Measurements from ENCODE around the gene ADAT3.

The ADAT3 gene

GRCh38 chr19:1953441-1954094, 48.4 kb downstream of the ADAT3 start:
- no peaks in the 10 kb centered on the region for H3K27me3 ChIP-seq (ENCODE audit: control insufficient read depth in 1 of 2, insufficient read depth in 1 of 2, low read length in 2 of 2)
- no peak overlapping the region for H3K4me3 ChIP-seq (ENCODE audit: insufficient read depth in 1 of 2, low read depth in 1 of 2, low read length in 2 of 2)
- no peak overlapping the region for H3K14ac ChIP-seq (ENCODE audit: low read length in 2 of 2)
- H3K4me1 ChIP-seq (ENCODE audit: control insufficient read depth, insufficient read depth, low read depth, low read length): peaks cover 29% of the 10 kb centered on the region
- no peak overlapping the region for H4K8ac ChIP-seq (ENCODE audit: low read length)
- no peak for DNase-seq
- H2AK5ac ChIP-seq (ENCODE audit: low read length, severe bottlenecking): no peak overlapping the region
- H3K4me2 ChIP-seq (ENCODE audit: low read length, poor library complexity, severe bottlenecking): no peak overlapping the region
- no peak overlapping the region for H2AFZ ChIP-seq (ENCODE audit: low read depth, low read length)
- H4K91ac ChIP-seq (ENCODE audit: low read length): peak overlapping the region; percentile 12
- no peak overlapping the region for H2BK5ac ChIP-seq (ENCODE audit: low read depth, low read length, poor library complexity, severe bottlenecking)
- H3K23ac ChIP-seq (ENCODE audit: low read length in 2 of 2): no peak overlapping the region
- H3K9ac ChIP-seq (ENCODE audit: low read length): no peak overlapping the region
- peaks cover 0 to 81% of the 10 kb centered on the region in 2 experiments for H3K36me3 ChIP-seq (ENCODE audit: control insufficient read depth in 1 of 2, insufficient read depth in 2 of 2, low read depth in 1 of 2, low read length in 2 of 2)
- H2BK12ac ChIP-seq (ENCODE audit: low read length in 2 of 2): no peak overlapping the region
- H3K27ac ChIP-seq (ENCODE audit: low read length, poor library complexity, severe bottlenecking): no peak overlapping the region
- H3K9me3 ChIP-seq (ENCODE audit: control insufficient read depth, low read length): no peaks in the 10 kb centered on the region
- WGBS: 94% methylated on average over 32 of the region's 32 CpGs
- H2BK15ac ChIP-seq (ENCODE audit: low read depth, poor library complexity, severe bottlenecking): no peak overlapping the region
- H3K4ac ChIP-seq (ENCODE audit: low read depth in 1 of 2, low read length in 2 of 2): no peak overlapping the region
- no peak overlapping the region for H3K18ac ChIP-seq (ENCODE audit: low read depth in 1 of 2, low read length in 2 of 2)
- H2BK120ac ChIP-seq (ENCODE audit: low read depth, low read length): no peak overlapping the region
- peaks cover 10% of the 10 kb centered on the region for H3K79me1 ChIP-seq (replicated peaks; ENCODE audit: low read length, poor library complexity, severe bottlenecking)

GRCh38 chr19:1954532-1954933, 49.3 kb downstream of the ADAT3 start:
- peaks cover 29% of the 10 kb centered on the region for H3K4me1 ChIP-seq (ENCODE audit: control insufficient read depth, insufficient read depth, low read depth, low read length)
- no peak overlapping the region for H3K9ac ChIP-seq (ENCODE audit: low read length)
- DNase-seq: no peak
- no peak overlapping the region for H2AK5ac ChIP-seq (ENCODE audit: low read length, severe bottlenecking)
- no peaks in the 10 kb centered on the region for H3K9me3 ChIP-seq (ENCODE audit: control insufficient read depth, low read length)
- no peak overlapping the region for H3K27ac ChIP-seq (ENCODE audit: low read length, poor library complexity, severe bottlenecking)
- H3K4me3 ChIP-seq (ENCODE audit: insufficient read depth in 1 of 2, low read depth in 1 of 2, low read length in 2 of 2): no peak overlapping the region
- H2BK15ac ChIP-seq (ENCODE audit: low read depth, poor library complexity, severe bottlenecking): no peak overlapping the region
- H2BK5ac ChIP-seq (ENCODE audit: low read depth, low read length, poor library complexity, severe bottlenecking): no peak overlapping the region
- no peak overlapping the region for H2AFZ ChIP-seq (ENCODE audit: low read depth, low read length)
- H3K79me1 ChIP-seq (replicated peaks; ENCODE audit: low read length, poor library complexity, severe bottlenecking): peaks cover 10% of the 10 kb centered on the region
- no peak overlapping the region for H4K8ac ChIP-seq (ENCODE audit: low read length)
- H3K36me3 ChIP-seq (ENCODE audit: control insufficient read depth in 1 of 2, insufficient read depth in 2 of 2, low read depth in 1 of 2, low read length in 2 of 2): peaks cover 0 to 72% of the 10 kb centered on the region in 2 experiments
- no peak overlapping the region for H3K14ac ChIP-seq (ENCODE audit: low read length in 2 of 2)
- no peak overlapping the region for H3K4me2 ChIP-seq (ENCODE audit: low read length, poor library complexity, severe bottlenecking)
- H3K23ac ChIP-seq (ENCODE audit: low read length in 2 of 2): no peak overlapping the region
- no peak overlapping the region for H3K18ac ChIP-seq (ENCODE audit: low read depth in 1 of 2, low read length in 2 of 2)
- H4K91ac ChIP-seq (ENCODE audit: low read length): no peak overlapping the region
- 98% methylated on average over 15 of the region's 15 CpGs for WGBS
- H2BK120ac ChIP-seq (ENCODE audit: low read depth, low read length): no peak overlapping the region
- H2BK12ac ChIP-seq (ENCODE audit: low read length in 2 of 2): no peak overlapping the region
- H3K4ac ChIP-seq (ENCODE audit: low read depth in 1 of 2, low read length in 2 of 2): no peak overlapping the region
- no peaks in the 10 kb centered on the region for H3K27me3 ChIP-seq (ENCODE audit: control insufficient read depth in 1 of 2, insufficient read depth in 1 of 2, low read length in 2 of 2)

- H4K91ac ChIP-seq (ENCODE audit: low read length): no peak overlapping the region
- no peak overlapping the region for H2AFZ ChIP-seq (ENCODE audit: low read depth, low read length)
- H3K18ac ChIP-seq (ENCODE audit: low read depth in 1 of 2, low read length in 2 of 2): no peak overlapping the region
- H3K23ac ChIP-seq (ENCODE audit: low read length in 2 of 2): no peak overlapping the region
- no peak overlapping the region for H2BK15ac ChIP-seq (ENCODE audit: low read depth, poor library complexity, severe bottlenecking)
- no peak overlapping the region for H3K4me2 ChIP-seq (ENCODE audit: low read length, poor library complexity, severe bottlenecking)
- no peak overlapping the region for H3K4me3 ChIP-seq (ENCODE audit: insufficient read depth in 1 of 2, low read depth in 1 of 2, low read length in 2 of 2)
- no peak overlapping the region for H3K9ac ChIP-seq (ENCODE audit: low read length)
- H3K4ac ChIP-seq (ENCODE audit: low read depth in 1 of 2, low read length in 2 of 2): no peak overlapping the region
- peaks cover 10% of the 10 kb centered on the region for H3K79me1 ChIP-seq (replicated peaks; ENCODE audit: low read length, poor library complexity, severe bottlenecking)
- peaks cover 0 to 72% of the 10 kb centered on the region in 2 experiments for H3K36me3 ChIP-seq (ENCODE audit: control insufficient read depth in 1 of 2, insufficient read depth in 2 of 2, low read depth in 1 of 2, low read length in 2 of 2)
- H2BK12ac ChIP-seq (ENCODE audit: low read length in 2 of 2): no peak overlapping the region
- H3K14ac ChIP-seq (ENCODE audit: low read length in 2 of 2): no peak overlapping the region
- no peak overlapping the region for H2BK120ac ChIP-seq (ENCODE audit: low read depth, low read length)
- H3K9me3 ChIP-seq (ENCODE audit: control insufficient read depth, low read length): no peaks in the 10 kb centered on the region
- DNase-seq: no peak
- H3K27ac ChIP-seq (ENCODE audit: low read length, poor library complexity, severe bottlenecking): no peak overlapping the region
- no peak overlapping the region for H4K8ac ChIP-seq (ENCODE audit: low read length)
- H3K4me1 ChIP-seq (ENCODE audit: control insufficient read depth, insufficient read depth, low read depth, low read length): peaks cover 34% of the 10 kb centered on the region
- WGBS: 85% methylated on average over 47 of the region's 51 CpGs
- H2AK5ac ChIP-seq (ENCODE audit: low read length, severe bottlenecking): no peak overlapping the region
- no peaks in the 10 kb centered on the region for H3K27me3 ChIP-seq (ENCODE audit: control insufficient read depth in 1 of 2, insufficient read depth in 1 of 2, low read length in 2 of 2)
- H2BK5ac ChIP-seq (ENCODE audit: low read depth, low read length, poor library complexity, severe bottlenecking): no peak overlapping the region
These were observed 50.2 kb downstream of the ADAT3 start for GRCh38 chr19:1955171-1956121.

GRCh38 chr19:1956122-1956494, 50.9 kb downstream of the ADAT3 start:
- WGBS: 95% methylated on average over 12 of the region's 12 CpGs
- Histone ChIP-seq H3K23ac (ENCODE audit: low read length in 2 of 2) (no peak overlapping the region), H2BK12ac (ENCODE audit: low read length in 2 of 2) (no peak overlapping the region), H2AK5ac (ENCODE audit: low read length, severe bottlenecking) (no peak overlapping the region), H3K27ac (ENCODE audit: low read length, poor library complexity, severe bottlenecking) (no peak overlapping the region), H2AFZ (ENCODE audit: low read depth, low read length) (no peak overlapping the region), H4K91ac (ENCODE audit: low read length) (no peak overlapping the region), H3K9ac (ENCODE audit: low read length) (no peak overlapping the region), H3K14ac (ENCODE audit: low read length in 2 of 2) (no peak overlapping the region), H3K4ac (ENCODE audit: low read depth in 1 of 2, low read length in 2 of 2) (no peak overlapping the region), H2BK120ac (ENCODE audit: low read depth, low read length) (no peak overlapping the region), H2BK15ac (ENCODE audit: low read depth, poor library complexity, severe bottlenecking) (no peak overlapping the region), H3K79me1 (replicated peaks; ENCODE audit: low read length, poor library complexity, severe bottlenecking) (peaks cover 13% of the 10 kb centered on the region), H3K18ac (ENCODE audit: low read depth in 1 of 2, low read length in 2 of 2) (no peak overlapping the region), H3K4me1 (ENCODE audit: control insufficient read depth, insufficient read depth, low read depth, low read length) (peaks cover 40% of the 10 kb centered on the region), H3K9me3 (ENCODE audit: control insufficient read depth, low read length) (no peaks in the 10 kb centered on the region), H3K36me3 (ENCODE audit: control insufficient read depth in 1 of 2, insufficient read depth in 2 of 2, low read depth in 1 of 2, low read length in 2 of 2) (peaks cover 0 to 71% of the 10 kb centered on the region in 2 experiments), H3K4me2 (ENCODE audit: low read length, poor library complexity, severe bottlenecking) (no peak overlapping the region), H3K4me3 (ENCODE audit: insufficient read depth in 1 of 2, low read depth in 1 of 2, low read length in 2 of 2) (no peak overlapping the region), H4K8ac (ENCODE audit: low read length) (no peak overlapping the region), H2BK5ac (ENCODE audit: low read depth, low read length, poor library complexity, severe bottlenecking) (no peak overlapping the region), H3K27me3 (ENCODE audit: control insufficient read depth in 1 of 2, insufficient read depth in 1 of 2, low read length in 2 of 2) (no peaks in the 10 kb centered on the region)
- DNase-seq: no peak

Measured in mesenchymal stem cell (in vitro differentiated cells and primary cell).